B cell (primary cell): ENCODE results near the gene STXBP4. TPM values are rescaled to one million over a fixed set of nuclear protein-coding genes. Genes with fewer than 3 reads are reported as not detected.

ENCODE experiments used
- ATAC-seq: fragments of 200-7000 bp; cut with Tn5 transposase; one replicate; pipeline ENCODE4 v1.10.0; 2021; ENCODE audit warnings: low read depth, mild to moderate bottlenecking, moderate number of reproducible peaks, moderate library complexity
- CTCF ChIA-PET: fragments of 350-600 bp; sonication (Branson Sonifier 250); formaldehyde crosslinking; loops from one replicate; lab custom pipeline; 2021; ENCODE audit warnings: antibody characterized with exemption, inconsistent platforms; lab: Charles Lee
- POLR2A ChIA-PET: fragments of 350-600 bp; sonication (Branson Sonifier 250); formaldehyde crosslinking; loops from one replicate; lab custom pipeline; 2021; ENCODE audit warnings: antibody characterized with exemption; lab: Charles Lee
- DNase-seq: peaks from one replicate; pipeline ENCODE4 v3.0.0; 2013
- H2AFZ ChIP-seq: 2 replicates; pipeline ENCODE4 v1.6.1; 2012; ENCODE audit warnings: mild to moderate bottlenecking, low read depth, low read length; ENCODE audit not compliant: insufficient read depth, poor library complexity, severe bottlenecking
- H3K27ac ChIP-seq, 2 donors: 1 replicate in 1 of 2; 2 replicates in 1 of 2; pipeline ENCODE4 v1.5.1; 2012 to 2013; ENCODE audit warnings: low read length in 2 of 2, mild to moderate bottlenecking in 2 of 2, moderate library complexity in 1 of 2
- H3K27me3 ChIP-seq, 4 experiments: fragments of 200-600 bp in 1 of 4; sonication (generic) in 1 of 4; replicated peaks in 1 of 4; 1 replicate in 2 of 4; 2 replicates in 2 of 4; pipeline versions ENCODE4 v1.6.1 to v1.7.0; 2013 to 2016; ENCODE audit warnings: low read length in 3 of 4, mild to moderate bottlenecking in 2 of 4, mixed read lengths in 1 of 4, moderate library complexity in 1 of 4; ENCODE audit not compliant: insufficient read depth in 4 of 4, control insufficient read depth in 3 of 4; ENCODE audit errors: control extremely low read depth in 1 of 4
- H3K36me3 ChIP-seq, 2 experiments: replicated peaks in 1 of 2; 1 replicate in 1 of 2; 2 replicates in 1 of 2; pipeline versions ENCODE4 v1.6.1 to v1.7.1; 2013; ENCODE audit warnings: low read length in 1 of 2; ENCODE audit not compliant: insufficient read depth in 2 of 2, control insufficient read depth in 1 of 2; ENCODE audit errors: control extremely low read depth in 1 of 2, extremely low read depth in 1 of 2
- H3K4me1 ChIP-seq, 2 donors: fragments of 200-600 bp in 1 of 2; sonication (generic) in 1 of 2; 1 replicate in 1 of 2; 2 replicates in 1 of 2; pipeline versions ENCODE4 v1.5.1 to v1.6.1; 2013 to 2017; ENCODE audit warnings: low read length in 2 of 2; ENCODE audit not compliant: control insufficient read depth in 2 of 2, insufficient read depth in 2 of 2
- H3K4me2 ChIP-seq: replicated peaks from 2 replicates; pipeline ENCODE3; 2012; ENCODE audit warnings: mild to moderate bottlenecking, low read depth, low read length; ENCODE audit not compliant: poor library complexity, severe bottlenecking
- H3K4me3 ChIP-seq, 5 experiments: fragments of 200-600 bp in 1 of 5; sonication (generic) in 1 of 5; 1 replicate in 3 of 5; 2 replicates in 2 of 5; pipeline versions ENCODE4 v1.5.1 to v1.7.0; 2011 to 2016; ENCODE audit warnings: low read length in 4 of 5, mild to moderate bottlenecking in 4 of 5, low read depth in 2 of 5, control low read depth in 1 of 5, moderate library complexity in 1 of 5; ENCODE audit not compliant: insufficient read depth in 1 of 5; ENCODE audit errors: control extremely low read depth in 1 of 5, extremely low read depth in 1 of 5
- H3K79me2 ChIP-seq: fragments of 200-600 bp; sonication (generic); one replicate; pipeline ENCODE4 v1.6.0; 2016; ENCODE audit warnings: low read length; ENCODE audit not compliant: control insufficient read depth, insufficient read depth
- H3K9ac ChIP-seq: fragments of 200-600 bp; sonication (generic); 2 replicates; pipeline ENCODE4 v1.6.1; 2017; ENCODE audit warnings: mild to moderate bottlenecking, low read length, moderate library complexity
- H3K9me3 ChIP-seq, 3 donors: one replicate each; pipeline versions ENCODE4 v1.6.1 to v1.7.1; 2013; ENCODE audit warnings: low read length in 2 of 3; ENCODE audit not compliant: control insufficient read depth in 2 of 3, insufficient read depth in 1 of 3; ENCODE audit errors: control extremely low read depth in 1 of 3
- H4K20me1 ChIP-seq: 2 replicates; pipeline ENCODE4 v1.6.0; 2012; ENCODE audit warnings: mild to moderate bottlenecking, low read length; ENCODE audit not compliant: insufficient read depth, control insufficient read depth, poor library complexity, severe bottlenecking
- H3K27ac Mint-ChIP-seq: one replicate; pipeline ENCODE4 v1.8.0; 2021; ENCODE audit warnings: mixed read lengths
- H3K27me3 Mint-ChIP-seq: one replicate; pipeline ENCODE4 v1.8.0; 2021; ENCODE audit warnings: mixed read lengths
- H3K4me1 Mint-ChIP-seq: one replicate; pipeline ENCODE4 v1.8.0; 2021; ENCODE audit warnings: mixed read lengths
- H3K4me3 Mint-ChIP-seq: one replicate; pipeline ENCODE4 v1.8.0; 2021; ENCODE audit warnings: mixed read lengths
- H3K9me3 Mint-ChIP-seq: one replicate; pipeline ENCODE4 v1.8.0; 2022; ENCODE audit warnings: mixed read lengths; ENCODE audit not compliant: insufficient read depth
- CTCF ChIP-seq: fragments of 200-600 bp; IDR thresholded peaks from one replicate; pipeline ENCODE4 v1.8.0; 2022; ENCODE audit warnings: antibody characterized with exemption, mild to moderate bottlenecking
- EZH2 ChIP-seq: IDR thresholded peaks from 2 replicates; pipeline ENCODE4 v1.6.1; 2012; ENCODE audit warnings: borderline replicate concordance, low read depth, mild to moderate bottlenecking, moderate library complexity, low read length; ENCODE audit not compliant: insufficient read depth, poor library complexity, severe bottlenecking
- WGBS: methylation state at CpG from one replicate; pipeline ENCODE4 v1.1.5; 2013; ENCODE audit warnings: missing lambda C conversion rate; ENCODE audit not compliant: insufficient coverage; 5-methylcytosine and 5-hydroxymethylcytosine counted together
- intact Hi-C: fragments of 100-400 bp; cut with micrococcal nuclease; formaldehyde crosslinking; loops from one replicate; pipeline ENCODE4 v1.10.0; 2022
- polyA plus RNA-seq: library from polyadenylated mRNA; depleted of rRNA; stranded (reverse); fragments of >200 nt; gene quantifications from 2 replicates; pipeline ENCODE4 v1.2.3, GENCODE V29; 2012
- total RNA-seq, 2 donors: library from RNA; stranded (reverse); fragments of 120-200 nt in 1 of 2; gene quantifications; 1 replicate in 1 of 2; 2 replicates in 1 of 2; pipeline versions ENCODE4 v1.2.3 to v1.2.4, GENCODE V29; 2013 to 2022

STXBP4 gene
- total and polyA plus RNA-seq, 2 donors (not counting 1 experiment from before 2014, with no cell fraction given): 1.2 to 11.4 TPM

- Histone ChIP-seq H4K20me1 (no peaks in the 10 kb centered on the region), H3K36me3 (no peaks in the 10 kb centered on the region), H3K9me3 (peaks cover 0 to 2% (median 2%) of the 10 kb centered on the region in 3 donors), H3K4me1 (no peaks in the 10 kb centered on the region), H3K9ac (no peak overlapping the region), H3K4me2 (no peak overlapping the region), H3K4me3 (no peak overlapping the region), H3K79me2 (no peaks in the 10 kb centered on the region), H3K27ac (no peak overlapping the region), H3K27me3 (no peaks in the 10 kb centered on the region), H2AFZ (no peak overlapping the region)
- no peaks in the 10 kb centered on the region for H3K4me1 Mint-ChIP-seq
- H3K9me3 Mint-ChIP-seq: peaks cover 4% of the 10 kb centered on the region
- no peak for DNase-seq
- no peak for ATAC-seq
- H3K4me3 Mint-ChIP-seq: no peak overlapping the region
- intact Hi-C loops: no loop called here
- WGBS: 15% methylated on average over 3 of the region's 5 CpGs
- H3K27me3 Mint-ChIP-seq: peaks cover 22% of the 10 kb centered on the region
- no peak for TF ChIP-seq EZH2
- TF ChIP-seq CTCF: no peak
- ChIA-PET POLR2A (no interaction called here), CTCF (no interaction called here)
- no peak overlapping the region for H3K27ac Mint-ChIP-seq
Observed at GRCh38 chr17:55201308-55201932, 232.9 kb downstream of the STXBP4 start.

DNA sequence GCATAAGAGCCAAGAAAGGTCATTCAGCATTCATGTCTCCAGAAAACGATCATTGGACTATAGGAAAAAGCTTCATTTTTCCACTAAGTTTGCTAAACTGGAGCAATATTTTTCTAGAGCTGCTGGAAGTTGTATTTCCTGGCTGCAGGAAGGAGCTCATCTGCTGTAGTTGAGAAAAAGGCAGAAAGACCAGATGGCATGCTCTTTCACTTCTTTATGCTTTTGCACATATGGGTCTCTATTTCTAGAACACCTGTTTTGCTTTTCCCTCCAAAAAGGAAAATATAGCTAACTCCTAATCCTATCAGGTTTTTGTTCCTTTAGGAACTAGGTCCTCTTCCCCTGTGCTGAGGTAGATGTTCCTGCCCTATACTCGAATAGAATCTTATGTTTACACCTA lies 234.3 kb downstream of the STXBP4 start:
- H3K4me3 Mint-ChIP-seq: no peak overlapping the region
- intact Hi-C loops: no loop called here
- no peak for DNase-seq
- Histone ChIP-seq H3K9ac (no peak overlapping the region), H3K4me1 (no peaks in the 10 kb centered on the region), H4K20me1 (no peaks in the 10 kb centered on the region), H3K9me3 (peaks cover 0 to 2% (median 2%) of the 10 kb centered on the region in 3 donors), H3K27ac (no peak overlapping the region), H3K36me3 (no peaks in the 10 kb centered on the region), H3K4me3 (no peak overlapping the region), H3K79me2 (no peaks in the 10 kb centered on the region), H2AFZ (no peak overlapping the region), H3K27me3 (no peaks in the 10 kb centered on the region), H3K4me2 (no peak overlapping the region)
- H3K9me3 Mint-ChIP-seq: peaks cover 4% of the 10 kb centered on the region
- no peak for ATAC-seq
- H3K4me1 Mint-ChIP-seq: no peaks in the 10 kb centered on the region
- no peak for TF ChIP-seq EZH2
- no peak for TF ChIP-seq CTCF
- ChIA-PET CTCF (no interaction called here), POLR2A (no interaction called here)
- WGBS: no CpG with 5 or more reads among the region's 2 CpGs
- peaks cover 16% of the 10 kb centered on the region for H3K27me3 Mint-ChIP-seq
- no peak overlapping the region for H3K27ac Mint-ChIP-seq
